ENCODE results near the gene PDE11A. TPM values are rescaled to one million over a fixed set of nuclear protein-coding genes. Genes with fewer than 3 reads are reported as not detected.

The PDE11A gene
- total RNA-seq, 2 experiments from 2014 or later: not detected

GRCh38 chr2:177667626-177668025, 405.0 kb downstream of the PDE11A start:
- TF ChIP-seq CTCF (IDR thresholded peaks at IDR 0.05): no peak
- no peaks in the 10 kb centered on the region for H3K36me3 Mint-ChIP-seq (ENCODE audit: low read depth)
- H3K4me3 Mint-ChIP-seq: no peak overlapping the region
- peaks cover 6% of the 10 kb centered on the region for H3K27me3 Mint-ChIP-seq
- intact Hi-C loops (cut with micrococcal nuclease): no loop called here
- ChIA-PET CTCF (no interaction called here), POLR2A (interaction anchor here (1.0 kb wide), 1 partner anchor 11 kb away, joined by 3 read pairs; no protein-coding TSS in a partner anchor)
- H3K4me1 Mint-ChIP-seq (ENCODE audit: low read depth): peaks cover 12% of the 10 kb centered on the region
- DNase-seq: no peak
- H3K27ac Mint-ChIP-seq: no peak overlapping the region
- ATAC-seq: no peak
- H3K9me3 Mint-ChIP-seq: no peaks in the 10 kb centered on the region

GRCh38 chr2:177666408-177666807, 406.2 kb downstream of the PDE11A start:
- H3K9me3 Mint-ChIP-seq: no peaks in the 10 kb centered on the region
- peaks cover 1% of the 10 kb centered on the region for H3K27me3 Mint-ChIP-seq
- no peak for TF ChIP-seq CTCF (IDR thresholded peaks at IDR 0.05)
- ATAC-seq (peak; percentile 55), DNase-seq (no peak)
- POLR2A ChIA-PET: interaction anchor here (1.0 to 1.2 kb wide), 2 partner anchors 10 to 19 kb away, joined by 3 read pairs; no protein-coding TSS in a partner anchor
- no peak overlapping the region for H3K27ac Mint-ChIP-seq
- CTCF ChIA-PET: no interaction called here
- intact Hi-C loops (cut with micrococcal nuclease): no loop called here
- H3K4me3 Mint-ChIP-seq: no peak overlapping the region
- peaks cover 12% of the 10 kb centered on the region for H3K4me1 Mint-ChIP-seq (ENCODE audit: low read depth)
- H3K36me3 Mint-ChIP-seq (ENCODE audit: low read depth): no peaks in the 10 kb centered on the region

- POLR2A ChIA-PET: interaction anchor here (1.2 kb wide), 1 partner anchor 18 kb away, joined by 3 read pairs; no protein-coding TSS in a partner anchor
Observed at GRCh38 chr2:177665948-177666347, 406.6 kb downstream of the PDE11A start.

GRCh38 chr2:177665328-177665727, 407.2 kb downstream of the PDE11A start:
- peaks cover 6% of the 10 kb centered on the region for H3K4me1 Mint-ChIP-seq (ENCODE audit: low read depth)
- H3K27ac Mint-ChIP-seq: no peak overlapping the region
- ATAC-seq (no peak), DNase-seq (no peak)
- CTCF ChIA-PET: interaction anchor here (0.6 kb wide), 1 partner anchor 39 kb away, joined by 3 read pairs; no protein-coding TSS in a partner anchor
- intact Hi-C loops (cut with micrococcal nuclease): no loop called here
- H3K4me3 Mint-ChIP-seq: no peak overlapping the region
- POLR2A ChIA-PET: interaction anchor here (0.7 kb wide), 1 partner anchor 682 kb away, joined by 4 read pairs; no protein-coding TSS in a partner anchor
- H3K36me3 Mint-ChIP-seq (ENCODE audit: low read depth): no peaks in the 10 kb centered on the region
- H3K9me3 Mint-ChIP-seq: no peaks in the 10 kb centered on the region
- TF ChIP-seq CTCF (IDR thresholded peaks at IDR 0.05): no peak
- H3K27me3 Mint-ChIP-seq: peaks cover 1% of the 10 kb centered on the region

More at GRCh38 chr2:177665948-177666347, 406.6 kb downstream of the PDE11A start:
- Mint-ChIP-seq H3K27ac (no peak overlapping the region), H3K36me3 (ENCODE audit: low read depth) (no peaks in the 10 kb centered on the region), H3K9me3 (no peaks in the 10 kb centered on the region), H3K27me3 (peaks cover 1% of the 10 kb centered on the region), H3K4me3 (no peak overlapping the region), H3K4me1 (ENCODE audit: low read depth) (peaks cover 10% of the 10 kb centered on the region)
- CTCF ChIA-PET: interaction anchor here (0.6 kb wide), 1 partner anchor 40 kb away, joined by 3 read pairs; no protein-coding TSS in a partner anchor
- ATAC-seq (no peak), DNase-seq (no peak)
- intact Hi-C loops (cut with micrococcal nuclease): no loop called here
- no peak for TF ChIP-seq CTCF (IDR thresholded peaks at IDR 0.05)

DNA sequence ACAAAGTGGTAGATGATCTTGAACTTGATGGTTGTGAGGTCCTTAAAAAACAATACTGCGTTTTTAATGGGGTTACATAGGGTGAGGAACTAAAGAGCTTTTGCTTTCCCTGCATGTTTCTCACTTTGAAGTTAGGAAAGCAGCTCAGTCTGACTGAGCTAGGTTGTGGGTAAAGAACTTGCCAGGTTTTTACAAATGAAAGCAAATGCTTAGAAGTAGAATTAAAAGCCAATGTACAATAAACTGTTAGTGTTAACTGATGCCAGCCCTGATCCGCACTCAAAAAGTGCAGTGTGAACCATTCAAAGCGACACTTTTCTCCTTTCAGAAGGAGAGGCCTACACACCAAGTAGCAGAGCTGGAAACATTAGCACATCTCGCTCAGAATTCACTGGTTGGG, 409.7 kb downstream of the PDE11A start:
- ChIA-PET CTCF (no interaction called here), POLR2A (interaction anchor here (0.8 kb wide), 1 partner anchor 398 kb away, joined by 3 read pairs; the partner anchor contains the start of gene NFE2L2)
- ATAC-seq (no peak), DNase-seq (no peak)
- no peak overlapping the region for H3K4me3 Mint-ChIP-seq
- peaks cover 6% of the 10 kb centered on the region for H3K4me1 Mint-ChIP-seq (ENCODE audit: low read depth)
- H3K27me3 Mint-ChIP-seq: peaks cover 3% of the 10 kb centered on the region
- H3K36me3 Mint-ChIP-seq (ENCODE audit: low read depth): no peaks in the 10 kb centered on the region
- no peak for TF ChIP-seq CTCF (IDR thresholded peaks at IDR 0.05)
- intact Hi-C loops (cut with micrococcal nuclease): no loop called here
- H3K27ac Mint-ChIP-seq: no peak overlapping the region
- no peaks in the 10 kb centered on the region for H3K9me3 Mint-ChIP-seq
